ENCODE results near the gene PARS2. TPM values are rescaled to one million over a fixed set of nuclear protein-coding genes. Genes with fewer than 3 reads are reported as not detected.

Gene PARS2
- total RNA-seq, 4 donors from 2014 or later: 2.2 to 6.4 (median 5.6) TPM

- no peak for ATAC-seq
- Histone ChIP-seq H3K27ac (no peak overlapping the region), H3K36me3 (no peaks in the 10 kb centered on the region), H3K27me3 (peaks cover 29% of the 10 kb centered on the region), H3K4me1 (peaks cover 0 to 5% (median under 1%) of the 10 kb centered on the region in 3 donors), H3K4me3 (no peak overlapping the region), H3K9me3 (peaks cover 0 to 13% (median 0%) of the 10 kb centered on the region in 3 donors)
- WGBS, 2 donors (ENCODE audit: low coverage in 1 of 2): 94 to 100% methylated on average over 3 to 9 of the region's 18 CpGs
- TF ChIP-seq POLR2AphosphoS5 (IDR thresholded peaks at IDR 0.05) (no peak), POLR2A (IDR thresholded peaks at IDR 0.05) (no peak), EP300 (IDR thresholded peaks at IDR 0.05) (no peak)
- TF ChIP-seq, protein P1, sequence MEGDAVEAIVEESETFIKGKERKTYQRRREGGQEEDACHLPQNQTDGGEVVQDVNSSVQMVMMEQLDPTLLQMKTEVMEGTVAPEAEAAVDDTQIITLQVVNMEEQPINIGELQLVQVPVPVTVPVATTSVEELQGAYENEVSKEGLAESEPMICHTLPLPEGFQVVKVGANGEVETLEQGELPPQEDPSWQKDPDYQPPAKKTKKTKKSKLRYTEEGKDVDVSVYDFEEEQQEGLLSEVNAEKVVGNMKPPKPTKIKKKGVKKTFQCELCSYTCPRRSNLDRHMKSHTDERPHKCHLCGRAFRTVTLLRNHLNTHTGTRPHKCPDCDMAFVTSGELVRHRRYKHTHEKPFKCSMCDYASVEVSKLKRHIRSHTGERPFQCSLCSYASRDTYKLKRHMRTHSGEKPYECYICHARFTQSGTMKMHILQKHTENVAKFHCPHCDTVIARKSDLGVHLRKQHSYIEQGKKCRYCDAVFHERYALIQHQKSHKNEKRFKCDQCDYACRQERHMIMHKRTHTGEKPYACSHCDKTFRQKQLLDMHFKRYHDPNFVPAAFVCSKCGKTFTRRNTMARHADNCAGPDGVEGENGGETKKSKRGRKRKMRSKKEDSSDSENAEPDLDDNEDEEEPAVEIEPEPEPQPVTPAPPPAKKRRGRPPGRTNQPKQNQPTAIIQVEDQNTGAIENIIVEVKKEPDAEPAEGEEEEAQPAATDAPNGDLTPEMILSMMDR (IDR thresholded peaks at IDR 0.05): no peak
Measured at GRCh38 chr1:54795841-54796468, 31.6 kb upstream of the PARS2 start.

GRCh38 chr1:54795356-54795665 lies 31.0 kb upstream of the PARS2 start:
- peaks cover 0 to 13% (median 0%) of the 10 kb centered on the region in 3 donors for H3K9me3 ChIP-seq
- no peaks in the 10 kb centered on the region for H3K4me1 ChIP-seq
- TF ChIP-seq EP300 (IDR thresholded peaks at IDR 0.05) (no peak), POLR2AphosphoS5 (IDR thresholded peaks at IDR 0.05) (no peak), POLR2A (IDR thresholded peaks at IDR 0.05) (no peak)
- TF ChIP-seq, protein P1 (IDR thresholded peaks at IDR 0.05): no peak
- H3K4me3 ChIP-seq: no peak overlapping the region
- H3K27me3 ChIP-seq: peaks cover 24% of the 10 kb centered on the region
- ATAC-seq: no peak
- no peak overlapping the region for H3K27ac ChIP-seq
- no peaks in the 10 kb centered on the region for H3K36me3 ChIP-seq
- 38 to 100% methylated on average over 1 of the region's 4 CpGs for WGBS, 2 donors (ENCODE audit: low coverage in 1 of 2)

GRCh38 chr1:54794451-54795355 lies 30.4 kb upstream of the PARS2 start:
- TF ChIP-seq, protein P1 (IDR thresholded peaks at IDR 0.05): no peak
- TF ChIP-seq POLR2A (IDR thresholded peaks at IDR 0.05) (no peak), POLR2AphosphoS5 (IDR thresholded peaks at IDR 0.05) (no peak), EP300 (IDR thresholded peaks at IDR 0.05) (no peak)
- Histone ChIP-seq H3K27me3 (peaks cover 21% of the 10 kb centered on the region), H3K9me3 (peaks cover 0 to 13% (median 0%) of the 10 kb centered on the region in 3 donors), H3K4me1 (no peaks in the 10 kb centered on the region), H3K4me3 (no peak overlapping the region), H3K27ac (no peak overlapping the region), H3K36me3 (no peaks in the 10 kb centered on the region)
- 60% methylated on average over 1 of the region's 4 CpGs; no CpG with 5 or more reads in 1 of the 2 donors for WGBS, 2 donors (ENCODE audit: low coverage in 1 of 2)
- ATAC-seq: no peak

DNA sequence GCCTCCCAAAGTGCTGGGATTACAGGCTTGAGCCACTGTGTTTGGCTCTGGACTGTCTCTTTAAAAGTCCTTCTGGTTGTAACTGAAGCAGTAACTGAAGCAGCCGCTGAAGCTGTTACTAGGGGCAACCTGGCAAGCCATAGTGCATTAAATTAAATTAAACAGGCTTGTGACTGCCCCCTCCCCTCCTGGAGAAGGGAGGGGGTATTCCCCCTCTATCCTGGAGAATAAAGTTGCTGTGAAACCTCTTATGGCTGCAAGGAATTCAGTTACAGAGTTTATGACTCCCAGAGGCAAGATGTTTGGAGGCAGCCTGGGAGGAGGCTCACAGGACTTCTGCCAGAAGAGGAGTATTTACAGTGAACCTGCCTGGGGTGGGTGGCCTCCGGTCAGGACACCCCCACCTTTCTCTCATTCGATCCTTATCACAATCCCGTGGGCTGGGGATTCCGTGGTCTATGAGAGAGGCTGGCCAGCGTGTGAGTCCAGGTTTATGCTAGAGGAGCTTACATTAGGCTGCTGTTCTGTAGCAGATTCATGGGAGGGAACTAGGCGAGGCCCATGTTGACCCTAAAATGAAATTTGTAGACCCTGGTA lies 28.5 kb upstream of the PARS2 start:
- no peak for ATAC-seq
- TF ChIP-seq, protein P1 (IDR thresholded peaks at IDR 0.05): no peak
- TF ChIP-seq POLR2AphosphoS5 (IDR thresholded peaks at IDR 0.05) (no peak), POLR2A (IDR thresholded peaks at IDR 0.05) (no peak), EP300 (IDR thresholded peaks at IDR 0.05) (no peak)
- WGBS, 2 donors (ENCODE audit: low coverage in 1 of 2): 20 to 47% methylated on average over 1 to 2 of the region's 7 CpGs
- H3K27ac ChIP-seq: no peak overlapping the region
- no peak overlapping the region for H3K4me3 ChIP-seq
- peaks cover 28% of the 10 kb centered on the region for H3K27me3 ChIP-seq
- no peaks in the 10 kb centered on the region for H3K4me1 ChIP-seq
- no peaks in the 10 kb centered on the region for H3K36me3 ChIP-seq
- H3K9me3 ChIP-seq: peaks cover 0 to 13% (median 0%) of the 10 kb centered on the region in 3 donors
